Sciatic nerve (tissue), 2 donors: ENCODE data around the gene PIK3R6. TPM values are rescaled to one million over a fixed set of nuclear protein-coding genes. Genes with fewer than 3 reads are reported as not detected.

Experiments
- ATAC-seq: fragments of 200-7000 bp; cut with Tn5 transposase; one replicate; pipeline ENCODE4 v1.9.1; 2020; ENCODE audit warnings: mild to moderate bottlenecking, moderate library complexity
- DNase-seq: peaks from one replicate; pipeline ENCODE4 v3.0.0-alpha.2; 2020; ENCODE audit warnings: low spot score
- intact Hi-C: fragments of 100-400 bp; cut with DNase I; formaldehyde crosslinking; loops from one replicate; pipeline ENCODE4 v1.14.2; 2022
- total RNA-seq: library from RNA; stranded (reverse); fragmentation: NEBNext Ultra II Directional; extraction: Animal tissue kit (Norgen Biotek cat#: 25700); gene quantifications from one replicate; pipeline ENCODE4 v1.2.1, GENCODE V29; 2021
- donor health status: DM: no; HTN: no; CAD: no.
- donor health status: DM: no; HTN: no; CAD: no.

PIK3R6 gene
- total RNA-seq, 1 donor from 2014 or later = 2.1 TPM

GRCh38 chr17:8788998-8789397 is 78.5 kb downstream of the PIK3R6 start:
- DNase-seq (no peak), ATAC-seq (no peak)
- intact Hi-C loops = no loop called here

GRCh38 chr17:8785547-8786413 is 81.7 kb downstream of the PIK3R6 start:
- DNase-seq (peak; percentile 94), ATAC-seq (peak; percentile 92)
- intact Hi-C loops = no loop called here

- DNase-seq = no peak
- no peak for ATAC-seq
- intact Hi-C loops = no loop called here
Measured at GRCh38 chr17:8782176-8782575, 85.3 kb downstream of the PIK3R6 start.

GRCh38 chr17:8781776-8782175 is 85.7 kb downstream of the PIK3R6 start:
- DNase-seq = no peak
- intact Hi-C loops = no loop called here
- ATAC-seq = peak; percentile 87

- DNase-seq (no peak), ATAC-seq (peak; percentile 60)
- intact Hi-C loops = no loop called here
Measured at GRCh38 chr17:8776881-8777280, 90.6 kb downstream of the PIK3R6 start.

- DNase-seq (no peak), ATAC-seq (peak; percentile 89)
- intact Hi-C loops = no loop called here
Measured at GRCh38 chr17:8776248-8776647, 91.2 kb downstream of the PIK3R6 start.

GRCh38 chr17:8766731-8767130 is 100.7 kb downstream of the PIK3R6 start:
- intact Hi-C loops = no loop called here
- DNase-seq (no peak), ATAC-seq (peak; percentile 92)

- no peak for DNase-seq
- intact Hi-C loops = no loop called here
- ATAC-seq = no peak
Measured at GRCh38 chr17:8762012-8762411, 105.5 kb downstream of the PIK3R6 start.

- ATAC-seq (no peak), DNase-seq (no peak)
- intact Hi-C loops = no loop called here
Measured at GRCh38 chr17:8758137-8758596, 109.3 kb downstream of the PIK3R6 start, which contains the start of gene SPDYE4. Gene SPDYE4, minus strand, starts transcription at chr17:8758546. Its CDS starts 164 bp downstream, at chr17:8758382.

GRCh38 chr17:8757189-8757588 is 110.3 kb downstream of the PIK3R6 start:
- no peak for ATAC-seq
- DNase-seq = no peak
- intact Hi-C loops = no loop called here

GRCh38 chr17:8755590-8756255 is 111.8 kb downstream of the PIK3R6 start:
- intact Hi-C loops = no loop called here
- ATAC-seq = no peak
- no peak for DNase-seq

GRCh38 chr17:8754890-8755289 is 112.6 kb downstream of the PIK3R6 start:
- intact Hi-C loops = no loop called here
- DNase-seq = no peak
- ATAC-seq = no peak

GRCh38 chr17:8753976-8754440 is 113.5 kb downstream of the PIK3R6 start:
- no peak for DNase-seq
- intact Hi-C loops = no loop called here
- ATAC-seq = no peak

GRCh38 chr17:8753136-8753975 is 114.1 kb downstream of the PIK3R6 start:
- intact Hi-C loops = no loop called here
- ATAC-seq (no peak), DNase-seq (no peak)

Other genes with a start within 250 kb of the PIK3R6 start
- 75.7 TPM for gene MYH10, start 236.9 kb downstream of the PIK3R6 start, total RNA-seq
- not detected for gene CCDC42, start 122.8 kb downstream of the PIK3R6 start, total RNA-seq
- gene SPDYE4, start 109.1 kb downstream of the PIK3R6 start, total RNA-seq = not detected
- gene MFSD6L, start 68.3 kb downstream of the PIK3R6 start, total RNA-seq = not detected
- gene PIK3R5, start 98.0 kb upstream of the PIK3R6 start, total RNA-seq = 15.1 TPM
- gene NTN1, start 153.8 kb upstream of the PIK3R6 start, total RNA-seq = 22.8 TPM